Epithelial cell of proximal tubule (primary cell): ENCODE results near the gene RAD51B. TPM values are rescaled to one million over a fixed set of nuclear protein-coding genes. Genes with fewer than 3 reads are reported as not detected.
A peak's percentile ranks its signal among the peaks of the same experiment; 100 is the strongest.
"Not testable (repeated sequence)": the region's sequence is repeated elsewhere in the genome, so short reads cannot be mapped to it uniquely, and the experiment has no call there.

ENCODE experiments used
- DNase-seq: peaks from one replicate; pipeline ENCODE4 v3.0.0-alpha.2; 2011; ENCODE audit warnings: low read depth
- H3K4me3 ChIP-seq: 2 replicates; pipeline ENCODE4 v1.5.1; 2011; ENCODE audit warnings: low read depth, mild to moderate bottlenecking, low read length
- total RNA-seq: library from RNA; depleted of rRNA; stranded (reverse); fragments of >200 nt; gene quantifications from 2 replicates; pipeline ENCODE4 v1.2.3, GENCODE V29; 2015
- TF ChIP-seq, protein P1 (sequence below): conservative IDR thresholded peaks from 2 replicates; pipeline ENCODE4 v1.5.1; 2012; ENCODE audit warnings: low read depth, mild to moderate bottlenecking, low read length

Gene RAD51B
- total RNA-seq, 1 donor from 2014 or later = 6.3 TPM

DNA sequence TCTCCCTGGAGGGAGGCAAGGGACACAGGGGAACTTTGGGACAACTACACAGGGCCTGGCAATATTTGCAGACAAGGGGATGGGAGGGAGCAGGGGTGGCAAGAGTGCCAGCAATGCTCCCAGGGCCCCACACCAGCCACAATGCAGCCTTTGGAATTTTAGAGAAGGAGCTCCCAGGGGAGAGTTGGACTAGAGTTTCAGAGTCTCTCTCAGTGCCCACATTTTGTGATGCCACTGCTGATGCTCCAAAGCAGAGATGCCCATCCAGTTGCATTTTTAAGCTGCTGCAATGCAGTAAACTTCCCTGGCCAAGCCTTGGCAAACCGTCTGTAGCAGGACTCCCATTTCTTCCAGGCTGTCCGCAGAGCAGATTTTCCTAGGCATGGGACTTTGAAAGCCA is 874.3 kb downstream of the RAD51B start:
- no peak overlapping the region for H3K4me3 ChIP-seq
- no peak for DNase-seq
- TF ChIP-seq, protein P1, sequence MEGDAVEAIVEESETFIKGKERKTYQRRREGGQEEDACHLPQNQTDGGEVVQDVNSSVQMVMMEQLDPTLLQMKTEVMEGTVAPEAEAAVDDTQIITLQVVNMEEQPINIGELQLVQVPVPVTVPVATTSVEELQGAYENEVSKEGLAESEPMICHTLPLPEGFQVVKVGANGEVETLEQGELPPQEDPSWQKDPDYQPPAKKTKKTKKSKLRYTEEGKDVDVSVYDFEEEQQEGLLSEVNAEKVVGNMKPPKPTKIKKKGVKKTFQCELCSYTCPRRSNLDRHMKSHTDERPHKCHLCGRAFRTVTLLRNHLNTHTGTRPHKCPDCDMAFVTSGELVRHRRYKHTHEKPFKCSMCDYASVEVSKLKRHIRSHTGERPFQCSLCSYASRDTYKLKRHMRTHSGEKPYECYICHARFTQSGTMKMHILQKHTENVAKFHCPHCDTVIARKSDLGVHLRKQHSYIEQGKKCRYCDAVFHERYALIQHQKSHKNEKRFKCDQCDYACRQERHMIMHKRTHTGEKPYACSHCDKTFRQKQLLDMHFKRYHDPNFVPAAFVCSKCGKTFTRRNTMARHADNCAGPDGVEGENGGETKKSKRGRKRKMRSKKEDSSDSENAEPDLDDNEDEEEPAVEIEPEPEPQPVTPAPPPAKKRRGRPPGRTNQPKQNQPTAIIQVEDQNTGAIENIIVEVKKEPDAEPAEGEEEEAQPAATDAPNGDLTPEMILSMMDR = no peak

DNA sequence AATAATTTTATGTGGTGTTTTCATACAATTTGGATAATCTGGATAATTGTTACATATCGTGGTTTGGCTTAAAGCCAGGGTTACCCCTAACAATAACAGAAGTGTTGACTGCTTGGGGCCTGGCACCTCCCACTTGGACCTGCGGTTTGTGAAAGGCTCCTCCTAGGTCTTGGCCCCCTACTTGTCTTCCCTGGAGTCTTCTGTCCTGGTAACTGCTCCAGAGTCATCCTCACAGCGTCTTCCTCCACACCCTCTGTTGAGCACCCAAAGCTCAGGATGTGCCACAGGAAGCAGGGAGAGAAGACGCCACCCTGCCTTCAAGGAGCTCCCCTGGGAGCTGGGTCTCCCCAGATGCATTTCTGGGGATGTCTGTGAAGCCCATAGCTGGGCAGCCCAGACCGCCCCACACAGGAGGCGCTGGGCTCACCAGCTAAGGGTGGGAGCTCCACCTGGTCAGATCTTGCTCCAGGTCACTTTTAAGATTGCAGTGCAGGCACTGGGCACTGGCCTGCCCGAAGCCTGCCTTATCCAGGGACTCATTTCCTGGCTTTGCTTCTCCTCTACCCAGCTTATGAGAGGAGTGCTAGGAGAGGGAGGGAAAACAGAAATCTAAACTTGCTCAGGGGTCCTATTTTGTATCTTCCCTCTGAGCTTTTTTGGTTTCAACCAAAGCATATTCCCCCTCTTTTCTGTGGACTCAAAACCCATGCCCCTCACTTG is 875.1 kb downstream of the RAD51B start:
- DNase-seq = no peak

DNA sequence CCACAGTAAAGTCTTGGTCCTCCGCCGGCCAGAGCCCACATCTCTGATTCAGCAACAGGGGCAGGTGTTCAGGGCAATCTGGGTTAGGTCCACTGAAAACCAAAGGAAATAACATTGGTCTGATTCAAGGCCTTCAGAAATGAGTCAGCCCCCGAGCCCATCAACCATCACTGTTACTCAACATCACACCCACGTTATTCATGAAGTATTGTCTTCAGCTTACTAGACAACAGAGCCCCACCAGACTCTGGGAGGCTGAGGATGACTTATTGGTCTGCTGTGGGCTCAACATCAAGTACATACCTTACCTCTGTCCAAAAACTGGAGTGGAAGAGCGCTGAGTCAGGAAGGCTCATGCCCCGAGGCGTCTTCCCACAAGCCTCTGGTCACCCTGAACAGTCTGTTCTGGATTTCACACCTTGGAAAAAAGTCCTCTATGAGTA is 875.8 kb downstream of the RAD51B start:
- TF ChIP-seq, protein P1 = no peak
- no peak overlapping the region for H3K4me3 ChIP-seq
- peak; percentile 99 for DNase-seq

More for the DNA sequence above, 875.1 kb downstream of the RAD51B start:
- no peak overlapping the region for H3K4me3 ChIP-seq
- TF ChIP-seq, protein P1 = no peak

DNA sequence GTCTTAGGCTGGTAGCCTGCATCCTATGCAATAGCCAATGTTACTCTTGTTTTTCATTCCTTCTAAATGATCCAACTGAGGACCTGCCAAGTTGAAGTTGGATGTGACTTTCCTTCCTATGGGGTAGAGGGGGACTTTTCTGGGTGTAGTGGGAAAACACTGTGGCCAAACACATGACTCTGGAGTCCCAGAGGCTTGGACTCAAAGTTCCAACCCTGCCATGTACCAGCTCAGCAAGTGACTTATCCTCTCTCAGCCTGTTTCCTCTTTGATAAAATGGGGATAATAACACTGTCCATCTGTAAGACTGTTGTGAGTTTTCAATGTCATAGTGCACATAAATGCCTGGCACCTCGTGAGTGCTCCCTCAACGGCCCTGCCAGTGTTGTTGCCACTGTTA is 876.3 kb downstream of the RAD51B start:
- DNase-seq = no peak
- TF ChIP-seq, protein P1 = no peak
- no peak overlapping the region for H3K4me3 ChIP-seq

DNA sequence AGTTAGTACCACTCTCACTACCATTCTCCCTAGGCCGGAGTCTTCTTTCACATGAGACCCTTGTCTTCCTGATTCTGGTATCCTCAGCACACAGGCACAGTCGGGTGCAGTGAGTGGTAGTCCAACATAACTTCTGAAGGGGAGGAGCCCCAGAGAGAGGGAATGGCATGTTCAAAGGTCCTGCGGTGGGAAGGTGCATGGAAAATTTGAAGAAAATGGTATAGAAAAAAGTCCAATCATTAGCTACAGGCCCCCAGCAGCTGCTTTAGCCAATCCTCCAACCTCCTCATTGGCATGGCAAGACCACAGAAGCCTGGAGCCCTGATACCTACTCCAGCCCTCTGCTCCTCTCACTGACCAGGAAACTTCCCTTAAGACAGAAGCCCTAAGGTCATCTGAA is 876.7 kb downstream of the RAD51B start:
- no peak for DNase-seq
- TF ChIP-seq, protein P1 = no peak
- H3K4me3 ChIP-seq = no peak overlapping the region

DNA sequence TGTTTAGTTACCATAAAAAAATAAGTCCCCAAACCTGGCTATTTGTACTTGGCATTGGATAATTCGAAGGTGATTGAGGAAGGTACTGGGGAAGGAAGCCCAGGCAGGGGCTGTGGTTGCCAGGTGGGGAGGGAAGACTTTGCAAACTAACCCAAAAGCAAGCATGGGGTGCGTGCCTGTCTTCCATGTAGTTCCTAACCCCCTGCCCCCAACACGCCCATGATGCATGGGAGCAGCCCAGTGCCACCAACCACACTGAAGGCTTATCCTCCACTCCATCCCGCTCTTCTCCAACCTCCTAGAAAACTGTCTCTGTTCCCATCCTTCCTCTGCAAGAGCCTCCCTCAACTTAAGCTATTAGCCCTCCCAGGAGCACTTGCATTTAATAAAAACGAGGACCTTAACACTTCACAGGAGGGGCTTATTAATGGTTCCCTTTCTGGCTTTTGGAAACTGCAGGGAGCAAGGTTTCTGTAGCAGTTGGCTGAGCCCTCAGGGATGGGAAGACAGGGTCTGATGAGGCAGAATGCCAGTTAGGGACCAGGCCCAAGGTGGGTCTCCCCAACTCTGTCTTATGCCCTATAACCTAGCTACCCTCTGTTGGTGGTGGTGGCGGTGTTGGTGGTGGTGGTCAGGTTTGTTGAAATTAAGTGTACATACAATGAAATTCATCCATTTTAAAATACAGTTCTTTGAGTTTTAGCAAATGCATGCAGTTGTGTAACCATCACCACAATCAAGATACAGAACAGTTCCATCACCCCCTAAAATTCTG is 877.3 kb downstream of the RAD51B start:
- no peak for DNase-seq
- TF ChIP-seq, protein P1 = no peak
- no peak overlapping the region for H3K4me3 ChIP-seq

DNA sequence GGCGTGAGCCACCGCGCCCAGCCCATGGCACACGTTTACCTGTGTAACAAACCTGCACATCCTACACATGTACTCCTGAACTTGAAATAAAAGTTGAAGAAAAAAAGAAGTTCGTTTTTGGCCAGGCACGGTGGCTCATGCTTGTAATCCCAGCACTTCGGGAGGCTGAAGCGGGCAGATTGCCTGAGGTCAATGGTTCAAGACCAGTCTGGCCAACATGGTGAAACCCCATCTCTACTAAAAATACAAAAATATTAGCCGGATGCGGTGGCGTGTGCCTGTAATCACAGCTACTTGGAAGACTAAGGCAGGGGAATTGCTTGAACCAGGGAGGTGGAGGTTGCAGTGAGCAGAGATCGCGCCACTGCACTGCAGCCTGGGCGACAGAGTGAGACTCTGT is 879.2 kb downstream of the RAD51B start:
- not testable (repeated sequence) for H3K4me3 ChIP-seq, DNase-seq
